K562 (cell line): ENCODE measurements around the gene C1orf116.

Experiments used
- ETV6 ChIP-seq, 3 experiments: fragments of 150-350 bp in 1 of 3; sonication (generic) in 1 of 3; formaldehyde crosslinking in 1 of 3; IDR thresholded peaks; 2 replicates each; pipeline versions ENCODE4 v1.6.1 to v1.8.0; 2014 to 2022; ENCODE audit warnings: borderline replicate concordance in 2 of 3, low read depth in 2 of 3, antibody characterized with exemption in 1 of 3, low read length in 1 of 3, mild to moderate bottlenecking in 1 of 3, missing genetic modification reagents in 1 of 3
- HDAC2 ChIP-seq: fragments of 450-650 bp; IDR thresholded peaks from 2 replicates; pipeline ENCODE4 v1.6.1; 2016; ENCODE audit warnings: mild to moderate bottlenecking
- TF ChIP-seq, protein P1 (sequence below): fragments of 250-450 bp; sonication (Bioruptor Pico); IDR thresholded peaks from 2 replicates; pipeline ENCODE4 v1.6.1; 2021; ENCODE audit warnings: mild to moderate bottlenecking
- TF ChIP-seq, protein P2 (sequence below), 3 experiments: IDR thresholded peaks in 2 of 3; conservative IDR thresholded peaks in 1 of 3; 2 replicates each; pipeline ENCODE4 v1.5.1; 2011 to 2012; ENCODE audit warnings: low read length in 3 of 3, mild to moderate bottlenecking in 3 of 3, control low read depth in 2 of 3, improper control_type of control experiment in 1 of 3, inconsistent platforms in 1 of 3, low read depth in 1 of 3, mixed read lengths in 1 of 3, moderate library complexity in 1 of 3; ENCODE audit not compliant: insufficient read depth in 2 of 3
- TF ChIP-seq, protein P3 (sequence below), 2 experiments: fragments of 450-650 bp; formaldehyde crosslinking in 1 of 2; IDR thresholded peaks; 2 replicates each; pipeline versions ENCODE4 v1.4.0 to v1.6.1; 2014 to 2020; ENCODE audit warnings: mild to moderate bottlenecking in 2 of 2, borderline replicate concordance in 1 of 2, low read depth in 1 of 2

DNA sequence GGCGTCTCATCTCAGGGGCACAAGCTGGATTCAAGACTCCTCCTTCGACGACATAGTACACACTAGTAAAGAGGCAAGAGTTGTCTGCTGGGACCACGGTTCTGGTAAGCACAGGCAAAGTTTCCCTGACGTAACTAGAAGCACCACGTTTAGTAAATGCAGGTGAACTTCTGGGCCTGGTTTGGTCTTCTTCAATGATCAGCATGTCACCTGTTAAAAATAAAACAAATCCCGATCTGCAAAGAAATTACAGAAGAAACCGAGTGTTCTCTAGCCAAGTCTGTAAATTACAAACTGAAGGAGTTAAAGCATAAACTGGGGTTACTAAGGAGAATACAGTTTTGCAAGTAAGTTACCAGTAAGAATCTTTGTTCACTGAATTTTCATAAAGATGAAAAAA lies 17.0 kb upstream of the C1orf116 start:
- TF ChIP-seq HDAC2, result no peak
- TF ChIP-seq, protein P1, sequence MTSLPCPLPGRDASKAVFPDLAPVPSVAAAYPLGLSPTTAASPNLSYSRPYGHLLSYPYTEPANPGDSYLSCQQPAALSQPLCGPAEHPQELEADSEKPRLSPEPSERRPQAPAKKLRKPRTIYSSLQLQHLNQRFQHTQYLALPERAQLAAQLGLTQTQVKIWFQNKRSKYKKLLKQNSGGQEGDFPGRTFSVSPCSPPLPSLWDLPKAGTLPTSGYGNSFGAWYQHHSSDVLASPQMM (CRISPR knock-in tag), result no peak
- TF ChIP-seq, protein P2, sequence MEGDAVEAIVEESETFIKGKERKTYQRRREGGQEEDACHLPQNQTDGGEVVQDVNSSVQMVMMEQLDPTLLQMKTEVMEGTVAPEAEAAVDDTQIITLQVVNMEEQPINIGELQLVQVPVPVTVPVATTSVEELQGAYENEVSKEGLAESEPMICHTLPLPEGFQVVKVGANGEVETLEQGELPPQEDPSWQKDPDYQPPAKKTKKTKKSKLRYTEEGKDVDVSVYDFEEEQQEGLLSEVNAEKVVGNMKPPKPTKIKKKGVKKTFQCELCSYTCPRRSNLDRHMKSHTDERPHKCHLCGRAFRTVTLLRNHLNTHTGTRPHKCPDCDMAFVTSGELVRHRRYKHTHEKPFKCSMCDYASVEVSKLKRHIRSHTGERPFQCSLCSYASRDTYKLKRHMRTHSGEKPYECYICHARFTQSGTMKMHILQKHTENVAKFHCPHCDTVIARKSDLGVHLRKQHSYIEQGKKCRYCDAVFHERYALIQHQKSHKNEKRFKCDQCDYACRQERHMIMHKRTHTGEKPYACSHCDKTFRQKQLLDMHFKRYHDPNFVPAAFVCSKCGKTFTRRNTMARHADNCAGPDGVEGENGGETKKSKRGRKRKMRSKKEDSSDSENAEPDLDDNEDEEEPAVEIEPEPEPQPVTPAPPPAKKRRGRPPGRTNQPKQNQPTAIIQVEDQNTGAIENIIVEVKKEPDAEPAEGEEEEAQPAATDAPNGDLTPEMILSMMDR (IDR thresholded peaks at IDR 0.05 in 2 of 3, conservative IDR thresholded peaks at IDR 0.05 in 1 of 3; ENCODE audit: insufficient read depth in 2 of 3, low read depth in 1 of 3, low read length in 3 of 3), result no peak
- TF ChIP-seq, protein P3, sequence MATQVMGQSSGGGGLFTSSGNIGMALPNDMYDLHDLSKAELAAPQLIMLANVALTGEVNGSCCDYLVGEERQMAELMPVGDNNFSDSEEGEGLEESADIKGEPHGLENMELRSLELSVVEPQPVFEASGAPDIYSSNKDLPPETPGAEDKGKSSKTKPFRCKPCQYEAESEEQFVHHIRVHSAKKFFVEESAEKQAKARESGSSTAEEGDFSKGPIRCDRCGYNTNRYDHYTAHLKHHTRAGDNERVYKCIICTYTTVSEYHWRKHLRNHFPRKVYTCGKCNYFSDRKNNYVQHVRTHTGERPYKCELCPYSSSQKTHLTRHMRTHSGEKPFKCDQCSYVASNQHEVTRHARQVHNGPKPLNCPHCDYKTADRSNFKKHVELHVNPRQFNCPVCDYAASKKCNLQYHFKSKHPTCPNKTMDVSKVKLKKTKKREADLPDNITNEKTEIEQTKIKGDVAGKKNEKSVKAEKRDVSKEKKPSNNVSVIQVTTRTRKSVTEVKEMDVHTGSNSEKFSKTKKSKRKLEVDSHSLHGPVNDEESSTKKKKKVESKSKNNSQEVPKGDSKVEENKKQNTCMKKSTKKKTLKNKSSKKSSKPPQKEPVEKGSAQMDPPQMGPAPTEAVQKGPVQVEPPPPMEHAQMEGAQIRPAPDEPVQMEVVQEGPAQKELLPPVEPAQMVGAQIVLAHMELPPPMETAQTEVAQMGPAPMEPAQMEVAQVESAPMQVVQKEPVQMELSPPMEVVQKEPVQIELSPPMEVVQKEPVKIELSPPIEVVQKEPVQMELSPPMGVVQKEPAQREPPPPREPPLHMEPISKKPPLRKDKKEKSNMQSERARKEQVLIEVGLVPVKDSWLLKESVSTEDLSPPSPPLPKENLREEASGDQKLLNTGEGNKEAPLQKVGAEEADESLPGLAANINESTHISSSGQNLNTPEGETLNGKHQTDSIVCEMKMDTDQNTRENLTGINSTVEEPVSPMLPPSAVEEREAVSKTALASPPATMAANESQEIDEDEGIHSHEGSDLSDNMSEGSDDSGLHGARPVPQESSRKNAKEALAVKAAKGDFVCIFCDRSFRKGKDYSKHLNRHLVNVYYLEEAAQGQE (IDR thresholded peaks at IDR 0.05; ENCODE audit: borderline replicate concordance), result no peak
- TF ChIP-seq, protein P3 (CRISPR knock-in tag; IDR thresholded peaks at IDR 0.05; ENCODE audit: low read depth), result no peak
- no peak for TF ChIP-seq ETV6 (IDR thresholded peaks at IDR 0.05; ENCODE audit: borderline replicate concordance in 1 of 2, low read depth in 2 of 2, low read length in 1 of 2)
- TF ChIP-seq ETV6 (CRISPR knock-in tag; IDR thresholded peaks at IDR 0.05; ENCODE audit: borderline replicate concordance), result no peak
